AG04450 (cell line): ENCODE data around the gene PP2D1. TPM values are rescaled to one million over a fixed set of nuclear protein-coding genes. Genes with fewer than 3 reads are reported as not detected.
"Not testable (repeated sequence)": the region's sequence is repeated elsewhere in the genome, so short reads cannot be mapped to it uniquely, and the experiment has no call there.

ENCODE experiments used
- CTCF ChIA-PET: fragments of 300-600, 350-600 bp; formaldehyde crosslinking; extraction: SDS; loops from one replicate; lab custom pipeline; 2022; ENCODE audit warnings: antibody characterized with exemption, inconsistent platforms; lab: Charles Lee
- POLR2A ChIA-PET: fragments of 350-600 bp; formaldehyde crosslinking; extraction: SDS; loops from one replicate; lab custom pipeline; 2021; ENCODE audit warnings: antibody characterized with exemption, inconsistent platforms; lab: Yijun Ruan, JAX
- DNase-seq: peaks from one replicate; pipeline ENCODE4 v3.0.0-alpha.2; 2011; ENCODE audit warnings: low read depth, low spot score
- H3K27ac ChIP-seq: one replicate; pipeline ENCODE4 v1.5.1; 2012; ENCODE audit warnings: low read depth, low read length, control low read depth
- H3K27me3 ChIP-seq: one replicate; pipeline ENCODE4 v1.6.0; 2012; ENCODE audit warnings: low read length; ENCODE audit not compliant: control insufficient read depth, insufficient read depth
- H3K4me3 ChIP-seq: 2 replicates; pipeline ENCODE4 v1.5.1; 2011; ENCODE audit warnings: mild to moderate bottlenecking, low read depth, low read length, control low read depth
- H3K9me3 ChIP-seq: 2 replicates; pipeline ENCODE4 v1.5.1; 2012; ENCODE audit warnings: low read length; ENCODE audit not compliant: control insufficient read depth, insufficient read depth
- CTCF ChIP-seq: IDR thresholded peaks from 2 replicates; pipeline ENCODE4 v1.5.1; 2011; ENCODE audit warnings: low read depth, low read length, control low read depth, inconsistent platforms
- polyA plus RNA-seq: library from polyadenylated mRNA; depleted of rRNA; stranded (reverse); fragments of >200 nt; gene quantifications from 2 replicates; pipeline ENCODE4 v1.2.3, GENCODE V29; 2011

PP2D1 gene
- polyA plus RNA-seq, 1 experiment, result not detected

- ChIA-PET CTCF (no interaction called here), POLR2A (no interaction called here)
- Histone ChIP-seq H3K4me3 (no peak overlapping the region), H3K27me3 (no peaks in the 10 kb centered on the region), H3K9me3 (no peaks in the 10 kb centered on the region), H3K27ac (no peak overlapping the region)
- no peak for TF ChIP-seq CTCF
- DNase-seq, result no peak
Observed at GRCh38 chr3:20035019-20035418, 23.0 kb upstream of the PP2D1 start.

DNA sequence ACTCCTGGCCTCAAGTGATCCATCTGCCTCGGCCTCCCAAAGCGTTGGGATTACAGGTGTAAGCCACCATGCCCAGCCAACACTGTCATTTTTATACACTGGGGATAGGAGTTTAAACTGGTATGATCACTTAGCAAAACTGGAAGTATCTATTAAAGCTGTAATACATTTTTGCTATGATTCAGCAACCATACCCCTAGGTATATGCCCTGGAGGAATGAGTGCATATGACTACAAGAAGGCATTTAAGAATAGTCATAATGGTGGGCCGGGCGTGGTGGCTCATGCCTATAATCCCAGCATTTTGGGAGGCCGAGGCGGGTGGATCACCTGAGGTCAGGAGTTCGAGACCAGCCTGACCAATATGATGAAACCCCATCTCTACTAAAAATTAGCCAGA lies 19.9 kb upstream of the PP2D1 start:
- DNase-seq, POLR2A ChIA-PET, H3K27ac ChIP-seq, H3K9me3 ChIP-seq, H3K4me3 ChIP-seq, H3K27me3 ChIP-seq: not testable (repeated sequence)
- CTCF ChIA-PET, result interaction anchor here (0.6 kb wide), 1 partner anchor 9 kb away, joined by 5 read pairs; no protein-coding TSS in a partner anchor

DNA sequence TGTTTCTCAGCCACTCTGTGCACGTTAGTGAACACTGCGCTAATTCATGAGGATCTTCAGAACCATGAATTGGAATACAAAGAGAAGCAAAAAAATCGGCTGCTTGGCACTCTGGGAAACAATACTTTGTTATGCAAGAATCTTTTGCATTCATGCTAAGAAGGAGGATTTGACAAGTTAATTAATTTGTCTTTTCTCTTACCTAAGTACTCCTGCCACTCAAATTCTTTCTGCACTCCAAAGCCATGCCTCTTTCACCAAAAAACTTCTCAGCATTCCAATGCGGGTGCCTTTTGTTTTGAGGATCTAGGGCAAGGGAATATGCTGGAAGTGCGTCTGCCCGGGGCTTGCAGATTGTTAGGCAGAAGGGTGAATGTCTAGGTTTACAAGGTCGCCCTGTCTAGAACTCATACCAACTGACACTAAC lies 16.9 kb upstream of the PP2D1 start:
- no peaks in the 10 kb centered on the region for H3K27me3 ChIP-seq
- no peak overlapping the region for H3K27ac ChIP-seq
- H3K9me3 ChIP-seq, result no peaks in the 10 kb centered on the region
- H3K4me3 ChIP-seq, result no peak overlapping the region
- ChIA-PET POLR2A (no interaction called here), CTCF (no interaction called here)
- no peak for DNase-seq
- no peak for TF ChIP-seq CTCF

GRCh38 chr3:20027136-20027535 lies 15.1 kb upstream of the PP2D1 start:
- CTCF ChIA-PET, result interaction anchor here (1.6 kb wide), 1 partner anchor 160 kb away, joined by 5 read pairs; no protein-coding TSS in a partner anchor
- no peak overlapping the region for H3K4me3 ChIP-seq
- H3K27ac ChIP-seq, result no peak overlapping the region
- TF ChIP-seq CTCF, result no peak
- H3K27me3 ChIP-seq, result no peaks in the 10 kb centered on the region
- POLR2A ChIA-PET, result no interaction called here
- DNase-seq, result no peak
- H3K9me3 ChIP-seq, result no peaks in the 10 kb centered on the region

- no peak for DNase-seq
- no peak for TF ChIP-seq CTCF
- ChIA-PET CTCF (interaction anchor here (0.6 kb wide), 1 partner anchor 129 kb away, joined by 8 read pairs; no protein-coding TSS in a partner anchor), POLR2A (no interaction called here)
- Histone ChIP-seq H3K9me3 (no peaks in the 10 kb centered on the region), H3K27me3 (no peaks in the 10 kb centered on the region), H3K27ac (no peak overlapping the region), H3K4me3 (no peak overlapping the region)
Observed at GRCh38 chr3:20023623-20024405, 11.8 kb upstream of the PP2D1 start.
